Heart right ventricle (tissue), 16 donors: ENCODE measurements around the gene AMIGO2. TPM values are rescaled to one million over a fixed set of nuclear protein-coding genes. Genes with fewer than 3 reads are reported as not detected.
"Not testable (repeated sequence)": the region's sequence is repeated elsewhere in the genome, so short reads cannot be mapped to it uniquely, and the experiment has no call there.

Experiments
- ATAC-seq, 8 donors: fragments of 200-7000 bp; cut with Tn5 transposase; one replicate each; pipeline ENCODE4 v1.9.1; 2020; ENCODE audit warnings: mild to moderate bottlenecking in 8 of 8, moderate library complexity in 8 of 8, moderate number of reproducible peaks in 1 of 8
- DNase-seq, 2 donors: peaks; one replicate each; pipeline ENCODE4 v3.0.0-alpha.2; 2020
- H3K27ac ChIP-seq, 10 donors: fragments of 200-600 bp; sonication (generic) in 2 of 10; one replicate each; pipeline versions ENCODE4 v1.5.0 to v1.8.0; 2020 to 2022; ENCODE audit warnings: mild to moderate bottlenecking in 3 of 10
- H3K27me3 ChIP-seq, 7 donors: fragments of 200-600 bp; one replicate each; pipeline ENCODE4 v1.8.0; 2021 to 2022; ENCODE audit warnings: mild to moderate bottlenecking in 2 of 7
- H3K36me3 ChIP-seq, 9 donors: fragments of 200-600 bp; sonication (generic) in 1 of 9; one replicate each; pipeline versions ENCODE4 v1.5.0 to v1.8.0; 2020 to 2022; ENCODE audit warnings: mild to moderate bottlenecking in 2 of 9
- H3K4me1 ChIP-seq, 9 donors: fragments of 200-600 bp; sonication (generic) in 1 of 9; one replicate each; pipeline versions ENCODE4 v1.5.0 to v1.8.0; 2020 to 2022; ENCODE audit warnings: mild to moderate bottlenecking in 4 of 9
- H3K4me3 ChIP-seq, 10 donors: fragments of 200-600 bp; sonication (generic) in 2 of 10; one replicate each; pipeline versions ENCODE4 v1.5.0 to v1.8.0; 2020 to 2022; ENCODE audit warnings: mild to moderate bottlenecking in 7 of 10, moderate library complexity in 2 of 10
- H3K9me3 ChIP-seq, 11 donors: fragments of 200-600 bp in 10 of 11; sonication (generic) in 2 of 11; one replicate each; pipeline versions ENCODE4 v1.5.0 to v1.8.0; 2013 to 2022; ENCODE audit warnings: mild to moderate bottlenecking in 2 of 11, control low read depth in 1 of 11, moderate library complexity in 1 of 11
- CTCF ChIP-seq, 9 donors: fragments of 200-600 bp; sonication (generic) in 2 of 9; IDR thresholded peaks; one replicate each; pipeline versions ENCODE4 v1.5.0 to v1.8.0; 2021 to 2022; ENCODE audit warnings: antibody characterized with exemption in 9 of 9, mild to moderate bottlenecking in 5 of 9, moderate library complexity in 1 of 9
- WGBS, 2 donors: extraction: QIAGEN DNeasy Blood & Tissue Kit; methylation state at CpG; one replicate each; pipeline ENCODE4 v1.1.7; 2013; ENCODE audit warnings: inconsistent platforms in 1 of 2; 5-methylcytosine and 5-hydroxymethylcytosine counted together
- intact Hi-C, 10 donors: fragments of 100-400 bp; cut with DNase I; formaldehyde crosslinking; loops; one replicate each; pipeline versions ENCODE4 v1.11.1 to v1.14.2; 2022
- polyA plus RNA-seq, 2 donors: library from polyadenylated mRNA; stranded (reverse); fragments of 200-250 nt; gene quantifications; one replicate each; pipeline ENCODE4 v1.2.3, GENCODE V29; 2013
- total RNA-seq, 10 donors: library from RNA; stranded (reverse); fragmentation: NEBNext Ultra II Directional in 3 of 10; extraction: Animal tissue kit (Norgen Biotek cat#: 25700) in 3 of 10; gene quantifications; one replicate each; pipeline versions ENCODE4 v1.2.1 to v1.2.4, GENCODE V29; 2021 to 2023
- donor health status: Arrhythmogenic right ventricular cardiomyopathy.
- donor health status: ischemic (EF 13 %, LVEDD 7.1; RV severe dilation, severe dysfunction).
- donor health status: healthy with polysubstance abuse.
- donor health status: DM: no; HTN: yes; CAD: no.
- donor health status: DM: no; HTN: no; CAD: no.
- donor health status: ischemic (EF 25% LVEDD 6.9; RV normal size, moderate dysfunction).
- donor health status: ischemic (EF 25% LVEDD 5.7; RV mildly dilated, moderate dysfunction).
- donor health status: healthy.
- donor health status: DM: yes; HTN: yes; CAD: no.
- donor health status: Ischemic cardiomyopathy.
- donor health status: ischemic (EF 35%, LVEDD 5.7; RV mildly dilated, moderate dysfunction).
- donor health status: nonischemic (EF 11% LVEDD 7.7; RV severe dilation, severe dysfunction).
- donor health status: DM: yes; HTN: yes; CAD: no.
- donor health status: PGD.
- donor health status: ischemic (EF 29% LVEDD 5.4; RV normal size, mild dysfunction).
- donor health status: nonischemic (EF 23%, LVEDD 6.1; RV moderate dilation, normal function).

Gene AMIGO2
- total and polyA plus RNA-seq, 12 donors = 1.1 to 3.3 (median 2.2) TPM

GRCh38 chr12:47054659-47055058 is 25.1 kb downstream of the AMIGO2 start:
- H3K27ac ChIP-seq = no peak overlapping the region
- H3K9me3 ChIP-seq = peaks cover 0 to 41% (median 9%) of the 10 kb centered on the region in 11 donors
- no peaks in the 10 kb centered on the region for H3K27me3 ChIP-seq
- no peak overlapping the region for H3K4me3 ChIP-seq
- H3K36me3 ChIP-seq = no peaks in the 10 kb centered on the region
- DNase-seq (no peak), ATAC-seq (no peak)
- WGBS, 2 donors = 93 to 95% methylated on average over 4 of the region's 4 CpGs
- no peaks in the 10 kb centered on the region for H3K4me1 ChIP-seq
- no peak for TF ChIP-seq CTCF (IDR thresholded peaks at IDR 0.05)
- intact Hi-C loops = no loop called here

- Histone ChIP-seq H3K4me3 (no peak overlapping the region), H3K36me3 (no peaks in the 10 kb centered on the region), H3K4me1 (no peaks in the 10 kb centered on the region), H3K27me3 (no peaks in the 10 kb centered on the region), H3K9me3 (peaks cover 0 to 43% (median 9%) of the 10 kb centered on the region in 11 donors), H3K27ac (no peak overlapping the region)
- no peak for ATAC-seq
- intact Hi-C loops = no loop called here
- DNase-seq = no peak
- TF ChIP-seq CTCF (IDR thresholded peaks at IDR 0.05) = no peak
These were observed 25.8 kb downstream of the AMIGO2 start for GRCh38 chr12:47053961-47054360.

- ATAC-seq = no peak
These were observed 27.5 kb downstream of the AMIGO2 start for GRCh38 chr12:47052274-47052673.

GRCh38 chr12:47051291-47051690 is 28.5 kb downstream of the AMIGO2 start:
- WGBS, 2 donors = 85% methylated on average over 3 of the region's 3 CpGs
- intact Hi-C loops, H3K4me1 ChIP-seq, H3K27me3 ChIP-seq, H3K27ac ChIP-seq, ATAC-seq, H3K36me3 ChIP-seq, H3K4me3 ChIP-seq, DNase-seq: not testable (repeated sequence)
- peaks cover 0 to 33% (median 9%) of the 10 kb centered on the region in 11 donors for H3K9me3 ChIP-seq

More at GRCh38 chr12:47052274-47052673, 27.5 kb downstream of the AMIGO2 start:
- Histone ChIP-seq H3K9me3 (peaks cover 0 to 43% (median 9%) of the 10 kb centered on the region in 11 donors), H3K4me1 (no peaks in the 10 kb centered on the region), H3K4me3 (no peak overlapping the region), H3K27me3 (no peaks in the 10 kb centered on the region), H3K36me3 (no peaks in the 10 kb centered on the region), H3K27ac (no peak overlapping the region)
- DNase-seq = no peak
- TF ChIP-seq CTCF (IDR thresholded peaks at IDR 0.05) = no peak
- 70 to 79% methylated on average over 2 of the region's 2 CpGs for WGBS, 2 donors
- intact Hi-C loops = no loop called here

DNA sequence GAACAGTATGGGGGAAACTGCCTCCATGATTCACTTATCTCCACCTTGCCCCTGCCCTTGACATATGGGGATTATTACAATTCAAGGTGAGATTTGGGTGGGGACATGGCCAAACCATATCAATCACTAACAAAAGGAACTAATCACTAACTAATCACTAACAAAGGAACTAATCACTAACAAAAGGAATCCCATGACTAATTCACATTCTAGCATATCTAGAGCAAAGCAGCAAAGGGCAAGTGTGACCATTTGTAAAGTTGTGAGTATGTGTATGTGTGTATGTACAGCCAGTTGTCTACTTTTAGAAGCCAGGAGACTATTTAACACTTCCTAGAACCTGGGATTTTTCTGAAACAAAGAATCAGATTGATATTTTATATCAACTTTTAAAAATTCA is 31.2 kb downstream of the AMIGO2 start:
- intact Hi-C loops = no loop called here
- Histone ChIP-seq H3K36me3 (no peaks in the 10 kb centered on the region), H3K4me1 (no peaks in the 10 kb centered on the region), H3K27me3 (no peaks in the 10 kb centered on the region), H3K27ac (no peak overlapping the region), H3K9me3 (peaks cover 0 to 31% (median 9%) of the 10 kb centered on the region in 11 donors), H3K4me3 (no peak overlapping the region)
- DNase-seq (no peak), ATAC-seq (no peak)
- no peak for TF ChIP-seq CTCF (IDR thresholded peaks at IDR 0.05)
